Measurements from ENCODE around the gene LPCAT2. TPM values are rescaled to one million over a fixed set of nuclear protein-coding genes. Genes with fewer than 3 reads are reported as not detected.

LPCAT2 gene
- total and polyA plus RNA-seq, 2 donors (not counting 1 experiment from before 2014, with no cell fraction given): 0.15 to 0.59 TPM

GRCh38 chr16:55475919-55476318, 33.0 kb upstream of the LPCAT2 start:
- CTCF ChIA-PET: interaction anchor here (1.5 kb wide), 1 partner anchor 11 kb away, joined by 4 read pairs; no protein-coding TSS in a partner anchor
- Histone ChIP-seq H3K4me2 (replicated peaks; ENCODE audit: low read depth, low read length, poor library complexity, severe bottlenecking) (no peak overlapping the region), H3K27ac (ENCODE audit: low read length in 2 of 2) (no peak overlapping the region), H3K79me2 (ENCODE audit: control insufficient read depth, insufficient read depth, low read length) (no peaks in the 10 kb centered on the region), H4K20me1 (ENCODE audit: control insufficient read depth, insufficient read depth, low read length, poor library complexity, severe bottlenecking) (no peaks in the 10 kb centered on the region), H3K27me3 (replicated peaks in 1 of 4; ENCODE audit: control extremely low read depth in 1 of 4, control insufficient read depth in 3 of 4, insufficient read depth in 4 of 4, low read length in 3 of 4) (peaks cover 0 to 13% (median 6%) of the 10 kb centered on the region in 4 experiments), H3K36me3 (replicated peaks in 1 of 2; ENCODE audit: control extremely low read depth in 1 of 2, control insufficient read depth in 1 of 2, extremely low read depth in 1 of 2, insufficient read depth in 2 of 2, low read length in 1 of 2) (no peaks in the 10 kb centered on the region), H2AFZ (ENCODE audit: insufficient read depth, low read depth, low read length, poor library complexity, severe bottlenecking) (no peak overlapping the region), H3K4me1 (ENCODE audit: control insufficient read depth in 2 of 2, insufficient read depth in 2 of 2, low read length in 2 of 2) (no peaks in the 10 kb centered on the region), H3K9me3 (ENCODE audit: control extremely low read depth in 1 of 3, control insufficient read depth in 2 of 3, insufficient read depth in 1 of 3, low read length in 2 of 3) (no peaks in the 10 kb centered on the region), H3K9ac (ENCODE audit: low read length) (no peak overlapping the region), H3K4me3 (ENCODE audit: control extremely low read depth in 1 of 5, extremely low read depth in 1 of 5, insufficient read depth in 1 of 5, low read depth in 2 of 5, low read length in 4 of 5) (no peak overlapping the region)
- Mint-ChIP-seq H3K27ac (no peak overlapping the region), H3K27me3 (peaks cover 33% of the 10 kb centered on the region), H3K4me1 (no peaks in the 10 kb centered on the region), H3K9me3 (ENCODE audit: insufficient read depth) (no peaks in the 10 kb centered on the region), H3K4me3 (no peak overlapping the region)
- ATAC-seq (ENCODE audit: low read depth): no peak
- WGBS (ENCODE audit: insufficient coverage): 60% methylated on average over 1 of the region's 5 CpGs
- POLR2A ChIA-PET: no interaction called here
- intact Hi-C loops (cut with micrococcal nuclease): no loop called here
- TF ChIP-seq CTCF (IDR thresholded peaks at IDR 0.05) (no peak), EZH2 (IDR thresholded peaks at IDR 0.05; ENCODE audit: borderline replicate concordance, insufficient read depth, low read depth, low read length, poor library complexity, severe bottlenecking) (no peak)
- DNase-seq: no peak

GRCh38 chr16:55476625-55477533, 32.0 kb upstream of the LPCAT2 start:
- H3K27ac ChIP-seq (ENCODE audit: low read length in 2 of 2): no peak overlapping the region
- no peaks in the 10 kb centered on the region for H3K9me3 Mint-ChIP-seq (ENCODE audit: insufficient read depth)
- no peak overlapping the region for H3K27ac Mint-ChIP-seq
- H4K20me1 ChIP-seq (ENCODE audit: control insufficient read depth, insufficient read depth, low read length, poor library complexity, severe bottlenecking): no peaks in the 10 kb centered on the region
- no peaks in the 10 kb centered on the region for H3K4me1 Mint-ChIP-seq
- H3K27me3 Mint-ChIP-seq: peaks cover 42% of the 10 kb centered on the region
- WGBS (ENCODE audit: insufficient coverage): 85% methylated on average over 5 of the region's 6 CpGs
- ChIA-PET CTCF (interaction anchor here (1.0 kb wide), 1 partner anchor 12 kb away, joined by 4 read pairs; no protein-coding TSS in a partner anchor), POLR2A (no interaction called here)
- no peak for TF ChIP-seq EZH2 (IDR thresholded peaks at IDR 0.05; ENCODE audit: borderline replicate concordance, insufficient read depth, low read depth, low read length, poor library complexity, severe bottlenecking)
- TF ChIP-seq CTCF (IDR thresholded peaks at IDR 0.05): no peak
- H3K36me3 ChIP-seq (replicated peaks in 1 of 2; ENCODE audit: control extremely low read depth in 1 of 2, control insufficient read depth in 1 of 2, extremely low read depth in 1 of 2, insufficient read depth in 2 of 2, low read length in 1 of 2): no peaks in the 10 kb centered on the region
- no peak overlapping the region for H3K4me3 Mint-ChIP-seq
- H3K4me3 ChIP-seq (ENCODE audit: control extremely low read depth in 1 of 5, extremely low read depth in 1 of 5, insufficient read depth in 1 of 5, low read depth in 2 of 5, low read length in 4 of 5): no peak overlapping the region
- no peak overlapping the region for H3K9ac ChIP-seq (ENCODE audit: low read length)
- no peaks in the 10 kb centered on the region for H3K4me1 ChIP-seq (ENCODE audit: control insufficient read depth in 2 of 2, insufficient read depth in 2 of 2, low read length in 2 of 2)
- ATAC-seq (ENCODE audit: low read depth) (no peak), DNase-seq (no peak)
- intact Hi-C loops (cut with micrococcal nuclease): no loop called here
- H3K9me3 ChIP-seq (ENCODE audit: control extremely low read depth in 1 of 3, control insufficient read depth in 2 of 3, insufficient read depth in 1 of 3, low read length in 2 of 3): no peaks in the 10 kb centered on the region
- H3K27me3 ChIP-seq (replicated peaks in 1 of 4; ENCODE audit: control extremely low read depth in 1 of 4, control insufficient read depth in 3 of 4, insufficient read depth in 4 of 4, low read length in 3 of 4): peaks cover 0 to 18% (median 6%) of the 10 kb centered on the region in 4 experiments
- H2AFZ ChIP-seq (ENCODE audit: insufficient read depth, low read depth, low read length, poor library complexity, severe bottlenecking): no peak overlapping the region
- no peaks in the 10 kb centered on the region for H3K79me2 ChIP-seq (ENCODE audit: control insufficient read depth, insufficient read depth, low read length)
- no peak overlapping the region for H3K4me2 ChIP-seq (replicated peaks; ENCODE audit: low read depth, low read length, poor library complexity, severe bottlenecking)

All from B cell (primary cell).